Glomerular endothelial cell (primary cell): Measurements from ENCODE around the gene PCDH1. TPM values are rescaled to one million over a fixed set of nuclear protein-coding genes. Genes with fewer than 3 reads are reported as not detected.

Source experiments
- DNase-seq: peaks from one replicate; pipeline ENCODE4 v3.0.0-alpha.2; 2011; ENCODE audit warnings: low read depth, low spot score; ENCODE audit errors: extremely low read depth
- total RNA-seq: library from RNA; depleted of rRNA; stranded (reverse); fragments of >200 nt; gene quantifications from 2 replicates; pipeline ENCODE4 v1.2.3, GENCODE V29; 2015

The PCDH1 gene
- total RNA-seq, 1 donor from 2014 or later = 479 TPM

GRCh38 chr5:141857226-141857625, 21.0 kb downstream of the PCDH1 start:
- no peak for DNase-seq

- DNase-seq = no peak
These were observed 22.0 kb downstream of the PCDH1 start for GRCh38 chr5:141856037-141856790.

- no peak for DNase-seq
These were observed 22.8 kb downstream of the PCDH1 start for GRCh38 chr5:141855265-141856036.

GRCh38 chr5:141853895-141854626, 24.1 kb downstream of the PCDH1 start:
- DNase-seq = no peak

- DNase-seq = no peak
These were observed 25.8 kb downstream of the PCDH1 start for GRCh38 chr5:141852448-141852847.

- DNase-seq = no peak
These were observed 26.9 kb downstream of the PCDH1 start for GRCh38 chr5:141851195-141851874.

GRCh38 chr5:141850786-141851185, 27.4 kb downstream of the PCDH1 start:
- DNase-seq = no peak

GRCh38 chr5:141850244-141850768, 27.9 kb downstream of the PCDH1 start:
- no peak for DNase-seq

- DNase-seq = no peak
These were observed 28.6 kb downstream of the PCDH1 start for GRCh38 chr5:141849415-141850243.

GRCh38 chr5:141848744-141849414, 29.3 kb downstream of the PCDH1 start:
- peak; percentile 75 for DNase-seq

GRCh38 chr5:141846031-141846430, 32.2 kb downstream of the PCDH1 start:
- DNase-seq = no peak

- no peak for DNase-seq
These were observed 32.8 kb downstream of the PCDH1 start for GRCh38 chr5:141845371-141845851.

GRCh38 chr5:141844414-141845097, 33.7 kb downstream of the PCDH1 start:
- no peak for DNase-seq

GRCh38 chr5:141843156-141843927, 34.9 kb downstream of the PCDH1 start:
- no peak for DNase-seq

GRCh38 chr5:141841378-141842180, 36.6 kb downstream of the PCDH1 start:
- no peak for DNase-seq

GRCh38 chr5:141840826-141841360, 37.3 kb downstream of the PCDH1 start:
- no peak for DNase-seq
